HUES6 (cell line): ENCODE measurements around the gene ACBD5.
"Not testable (repeated sequence)": the region's sequence is repeated elsewhere in the genome, so short reads cannot be mapped to it uniquely, and the experiment has no call there.

ENCODE experiments used
- H3K27ac ChIP-seq: 2 replicates; pipeline ENCODE4 v1.7.0; 2013; ENCODE audit warnings: low read depth, mild to moderate bottlenecking, low read length, inconsistent platforms
- H3K27me3 ChIP-seq: 2 replicates; pipeline ENCODE4 v1.6.1; 2013; ENCODE audit warnings: low read length; ENCODE audit not compliant: control insufficient read depth, insufficient read depth
- H3K36me3 ChIP-seq: 2 replicates; pipeline ENCODE4 v1.6.1; 2013; ENCODE audit warnings: low read length; ENCODE audit not compliant: control insufficient read depth, insufficient read depth
- H3K4me1 ChIP-seq: 2 replicates; pipeline ENCODE4 v1.6.1; 2013; ENCODE audit warnings: low read length; ENCODE audit not compliant: control insufficient read depth, insufficient read depth
- H3K4me3 ChIP-seq: 2 replicates; pipeline ENCODE4 v1.5.1; 2013; ENCODE audit warnings: low read depth, low read length
- H3K9ac ChIP-seq: one replicate; pipeline ENCODE4 v1.6.1; 2013; ENCODE audit warnings: mild to moderate bottlenecking, low read length
- H3K9me3 ChIP-seq: 2 replicates; pipeline ENCODE4 v1.6.1; 2013; ENCODE audit warnings: low read depth, low read length; ENCODE audit not compliant: control insufficient read depth, insufficient read depth

Gene ACBD5

GRCh38 chr10:27190508-27190907, 50.1 kb downstream of the ACBD5 start:
- no peaks in the 10 kb centered on the region for H3K27me3 ChIP-seq
- H3K27ac ChIP-seq: no peak overlapping the region
- H3K9ac ChIP-seq: no peak overlapping the region
- no peaks in the 10 kb centered on the region for H3K9me3 ChIP-seq
- H3K36me3 ChIP-seq: peaks cover 22% of the 10 kb centered on the region
- H3K4me1 ChIP-seq: no peaks in the 10 kb centered on the region
- no peak overlapping the region for H3K4me3 ChIP-seq

- no peaks in the 10 kb centered on the region for H3K27me3 ChIP-seq
- H3K9ac ChIP-seq: no peak overlapping the region
- H3K9me3 ChIP-seq: no peaks in the 10 kb centered on the region
- peaks cover 37% of the 10 kb centered on the region for H3K36me3 ChIP-seq
- H3K4me3 ChIP-seq: no peak overlapping the region
- no peaks in the 10 kb centered on the region for H3K4me1 ChIP-seq
- no peak overlapping the region for H3K27ac ChIP-seq
Measured at GRCh38 chr10:27188897-27189296, 51.7 kb downstream of the ACBD5 start.

- H3K4me3 ChIP-seq: no peak overlapping the region
- H3K9ac ChIP-seq: no peak overlapping the region
- H3K36me3 ChIP-seq: peaks cover 43% of the 10 kb centered on the region
- H3K27me3 ChIP-seq: no peaks in the 10 kb centered on the region
- no peak overlapping the region for H3K27ac ChIP-seq
- no peaks in the 10 kb centered on the region for H3K4me1 ChIP-seq
- H3K9me3 ChIP-seq: no peaks in the 10 kb centered on the region
Measured at GRCh38 chr10:27188259-27188658, 52.3 kb downstream of the ACBD5 start.

- no peaks in the 10 kb centered on the region for H3K4me1 ChIP-seq
- no peak overlapping the region for H3K27ac ChIP-seq
- H3K9me3 ChIP-seq: no peaks in the 10 kb centered on the region
- peaks cover 93% of the 10 kb centered on the region for H3K36me3 ChIP-seq
- H3K9ac ChIP-seq: no peak overlapping the region
- H3K27me3 ChIP-seq: no peaks in the 10 kb centered on the region
- H3K4me3 ChIP-seq: no peak overlapping the region
Measured at GRCh38 chr10:27169849-27170248, 70.7 kb downstream of the ACBD5 start.

GRCh38 chr10:27158421-27158820, 82.2 kb downstream of the ACBD5 start:
- Histone ChIP-seq H3K4me1 (no peaks in the 10 kb centered on the region), H3K27me3 (no peaks in the 10 kb centered on the region), H3K27ac (no peak overlapping the region), H3K4me3 (no peak overlapping the region), H3K9me3 (no peaks in the 10 kb centered on the region), H3K9ac (no peak overlapping the region), H3K36me3 (peaks cover 59% of the 10 kb centered on the region)

GRCh38 chr10:27157150-27157549, 83.4 kb downstream of the ACBD5 start:
- Histone ChIP-seq H3K27ac (no peak overlapping the region), H3K4me3 (peak overlapping the region; percentile 98), H3K27me3 (no peaks in the 10 kb centered on the region), H3K36me3 (peaks cover 46% of the 10 kb centered on the region), H3K9ac (no peak overlapping the region), H3K9me3 (no peaks in the 10 kb centered on the region), H3K4me1 (peaks cover 9% of the 10 kb centered on the region)

- H3K4me1 ChIP-seq, H3K27me3 ChIP-seq, H3K27ac ChIP-seq, H3K9ac ChIP-seq, H3K9me3 ChIP-seq: not testable (repeated sequence)
- H3K4me3 ChIP-seq: peak overlapping the region; percentile 98
- H3K36me3 ChIP-seq: peaks cover 40% of the 10 kb centered on the region
Measured at GRCh38 chr10:27156566-27156965, 84.0 kb downstream of the ACBD5 start.

GRCh38 chr10:27155066-27155754, 85.4 kb downstream of the ACBD5 start, which contains the start of gene MASTL:
Gene MASTL (plus strand): TSS chr10:27155352. CDS start chr10:27155427, 75 bp downstream.
- Histone ChIP-seq H3K4me3 (peak within 1 kb of the TSS; percentile 98), H3K27ac (peak within 1 kb of the TSS; percentile 95), H3K9ac (peak within 1 kb of the TSS; percentile 99), H3K36me3 (peaks cover 33% of the 10 kb centered on the region), H3K4me1 (peaks cover 9% of the 10 kb centered on the region), H3K9me3 (no peaks in the 10 kb centered on the region), H3K27me3 (no peaks in the 10 kb centered on the region)

- H3K27me3 ChIP-seq: no peaks in the 10 kb centered on the region
- no peaks in the 10 kb centered on the region for H3K9me3 ChIP-seq
- H3K36me3 ChIP-seq: peaks cover 26% of the 10 kb centered on the region
- peak overlapping the region; percentile 95 for H3K27ac ChIP-seq
- H3K4me1 ChIP-seq: peaks cover 9% of the 10 kb centered on the region
- peak overlapping the region; percentile 99 for H3K9ac ChIP-seq
- H3K4me3 ChIP-seq: peak overlapping the region; percentile 98
Measured at GRCh38 chr10:27153845-27154193, 86.8 kb downstream of the ACBD5 start.

GRCh38 chr10:27153329-27153728, 87.3 kb downstream of the ACBD5 start:
- Histone ChIP-seq H3K9me3 (no peaks in the 10 kb centered on the region), H3K27me3 (no peaks in the 10 kb centered on the region), H3K9ac (peak overlapping the region; percentile 99), H3K36me3 (peaks cover 26% of the 10 kb centered on the region), H3K4me3 (peak overlapping the region; percentile 98), H3K4me1 (peaks cover 9% of the 10 kb centered on the region), H3K27ac (peak overlapping the region; percentile 95; the same call in 1 of the 2 replicates)

- Histone ChIP-seq H3K4me3 (peak overlapping the region; percentile 98), H3K9ac (peak overlapping the region; percentile 99)
Measured at GRCh38 chr10:27152687-27153086, 87.9 kb downstream of the ACBD5 start.

More at GRCh38 chr10:27152687-27153086, 87.9 kb downstream of the ACBD5 start:
- Histone ChIP-seq H3K4me1 (peaks cover 9% of the 10 kb centered on the region), H3K36me3 (peaks cover 27% of the 10 kb centered on the region), H3K9me3 (no peaks in the 10 kb centered on the region), H3K27ac (no peak overlapping the region), H3K27me3 (no peaks in the 10 kb centered on the region)
